Activated CD8-positive, alpha-beta T cell treated with anti-CD3 and anti-CD28 coated beads for 36 hours (primary cell): Measurements from ENCODE around the gene UBE2D2. TPM values are rescaled to one million over a fixed set of nuclear protein-coding genes. Genes with fewer than 3 reads are reported as not detected.
A peak's percentile ranks its signal among the peaks of the same experiment; 100 is the strongest.
"Not testable (repeated sequence)": the region's sequence is repeated elsewhere in the genome, so short reads cannot be mapped to it uniquely, and the experiment has no call there.

ENCODE experiments used
- ATAC-seq: fragments of 200-7000 bp; cut with Tn5 transposase; one replicate; pipeline ENCODE4 v1.10.0; 2021; ENCODE audit warnings: mild to moderate bottlenecking, moderate library complexity
- CTCF ChIA-PET: fragments of 350-600 bp; sonication (Branson Sonifier 250); formaldehyde crosslinking; loops from one replicate; lab custom pipeline; 2021; ENCODE audit warnings: antibody characterized with exemption; lab: Charles Lee
- POLR2A ChIA-PET: fragments of 350-600 bp; sonication (Branson Sonifier 250); formaldehyde crosslinking; loops from one replicate; lab custom pipeline; 2021; ENCODE audit warnings: antibody characterized with exemption; lab: Charles Lee
- DNase-seq: peaks from one replicate; pipeline ENCODE4 v3.0.0-alpha.2; 2020
- H3K27ac Mint-ChIP-seq: one replicate; pipeline ENCODE4 v1.8.0; 2021; ENCODE audit warnings: mild to moderate bottlenecking, mixed read lengths
- H3K27me3 Mint-ChIP-seq: one replicate; pipeline ENCODE4 v1.8.0; 2021; ENCODE audit warnings: mixed read lengths
- H3K36me3 Mint-ChIP-seq: one replicate; pipeline ENCODE4 v1.8.0; 2021; ENCODE audit warnings: low read depth, mixed read lengths
- H3K4me1 Mint-ChIP-seq: one replicate; pipeline ENCODE4 v1.8.0; 2021; ENCODE audit warnings: low read depth, mixed read lengths
- H3K4me3 Mint-ChIP-seq: one replicate; pipeline ENCODE4 v1.8.0; 2021; ENCODE audit warnings: mild to moderate bottlenecking, moderate library complexity, mixed read lengths
- H3K9me3 Mint-ChIP-seq: one replicate; pipeline ENCODE4 v1.8.0; 2021; ENCODE audit warnings: mixed read lengths
- intact Hi-C: fragments of 100-400 bp; cut with micrococcal nuclease; formaldehyde crosslinking; loops from one replicate; pipeline ENCODE4 v1.10.0; 2022
- total RNA-seq, 2 experiments: library from RNA; stranded (reverse); gene quantifications; one replicate each; pipeline ENCODE4 v1.2.3, GENCODE V29; 2021
- TF ChIP-seq, protein P1 (sequence below): fragments of 200-600 bp; IDR thresholded peaks from one replicate; pipeline ENCODE4 v1.8.0; 2022; ENCODE audit warnings: antibody characterized with exemption, mild to moderate bottlenecking

Gene UBE2D2
- total RNA-seq, 2 experiments from 2014 or later = 239 to 253 TPM

DNA sequence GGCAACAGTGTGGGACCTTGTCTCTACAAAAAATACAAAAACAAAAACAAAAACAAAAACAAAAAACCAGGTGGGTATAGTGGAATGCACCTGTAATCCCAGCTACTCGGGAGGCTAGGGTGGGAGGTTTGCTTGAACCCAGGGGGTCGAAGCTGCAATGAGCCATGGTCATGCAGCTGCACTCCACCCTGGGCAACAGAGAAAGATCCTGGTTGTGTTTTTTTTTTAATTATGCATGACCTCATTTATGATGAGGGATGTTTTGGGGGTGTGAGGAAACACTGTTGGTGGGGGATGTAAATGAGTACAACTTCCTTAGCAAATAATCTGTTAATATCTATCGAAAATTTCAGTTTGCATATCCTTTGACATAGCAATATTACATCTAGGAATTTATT, 29.4 kb upstream of the UBE2D2 start:
- TF ChIP-seq, protein P1, sequence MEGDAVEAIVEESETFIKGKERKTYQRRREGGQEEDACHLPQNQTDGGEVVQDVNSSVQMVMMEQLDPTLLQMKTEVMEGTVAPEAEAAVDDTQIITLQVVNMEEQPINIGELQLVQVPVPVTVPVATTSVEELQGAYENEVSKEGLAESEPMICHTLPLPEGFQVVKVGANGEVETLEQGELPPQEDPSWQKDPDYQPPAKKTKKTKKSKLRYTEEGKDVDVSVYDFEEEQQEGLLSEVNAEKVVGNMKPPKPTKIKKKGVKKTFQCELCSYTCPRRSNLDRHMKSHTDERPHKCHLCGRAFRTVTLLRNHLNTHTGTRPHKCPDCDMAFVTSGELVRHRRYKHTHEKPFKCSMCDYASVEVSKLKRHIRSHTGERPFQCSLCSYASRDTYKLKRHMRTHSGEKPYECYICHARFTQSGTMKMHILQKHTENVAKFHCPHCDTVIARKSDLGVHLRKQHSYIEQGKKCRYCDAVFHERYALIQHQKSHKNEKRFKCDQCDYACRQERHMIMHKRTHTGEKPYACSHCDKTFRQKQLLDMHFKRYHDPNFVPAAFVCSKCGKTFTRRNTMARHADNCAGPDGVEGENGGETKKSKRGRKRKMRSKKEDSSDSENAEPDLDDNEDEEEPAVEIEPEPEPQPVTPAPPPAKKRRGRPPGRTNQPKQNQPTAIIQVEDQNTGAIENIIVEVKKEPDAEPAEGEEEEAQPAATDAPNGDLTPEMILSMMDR = no peak
- intact Hi-C loops = no loop called here
- no peak overlapping the region for H3K27ac Mint-ChIP-seq
- H3K9me3 Mint-ChIP-seq = peaks cover 1% of the 10 kb centered on the region
- no peak for DNase-seq
- no peaks in the 10 kb centered on the region for H3K4me1 Mint-ChIP-seq
- ATAC-seq = no peak
- no peak overlapping the region for H3K4me3 Mint-ChIP-seq
- POLR2A ChIA-PET = no interaction called here
- no peaks in the 10 kb centered on the region for H3K36me3 Mint-ChIP-seq
- H3K27me3 Mint-ChIP-seq = no peaks in the 10 kb centered on the region
- CTCF ChIA-PET = no interaction called here

DNA sequence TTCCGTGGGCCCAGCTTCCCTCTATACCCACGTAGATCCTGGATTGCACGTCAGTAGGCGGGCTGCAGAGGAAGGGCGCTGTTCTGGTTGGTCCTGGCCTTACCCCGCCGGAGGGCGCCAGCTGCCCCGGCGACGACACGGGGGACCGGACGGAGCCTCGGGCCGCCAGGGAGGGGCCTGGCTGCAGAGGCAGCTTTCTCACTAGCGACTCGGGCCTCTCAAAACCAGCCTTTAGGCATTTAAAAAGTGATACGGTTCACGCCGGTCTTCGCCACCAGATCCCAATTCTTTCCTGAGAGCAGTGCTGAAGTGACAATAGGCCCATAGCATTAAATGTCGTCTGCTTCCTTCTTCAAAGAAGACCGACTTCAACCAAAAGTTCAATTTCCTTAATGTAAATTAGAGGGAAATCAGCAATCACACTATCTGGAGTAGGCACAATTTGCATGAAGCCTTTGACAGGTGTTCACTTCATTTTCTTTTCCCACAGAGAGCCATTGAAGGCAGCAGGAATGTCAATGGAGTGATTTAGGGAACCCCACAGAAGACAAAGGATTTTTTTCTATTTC, 17.6 kb upstream of the UBE2D2 start:
- H3K9me3 Mint-ChIP-seq = no peaks in the 10 kb centered on the region
- ChIA-PET POLR2A (interaction anchor here (0.9 to 1.3 kb wide), 2 partner anchors 18 to 67 kb away, joined by 3 to 9 read pairs; partner anchors contain the start of gene UBE2D2), CTCF (interaction anchor here (0.9 to 1.7 kb wide), 6 partner anchors 9 to 115 kb away, joined by 3 to 5 read pairs (median 4); no protein-coding TSS in a partner anchor)
- no peaks in the 10 kb centered on the region for H3K36me3 Mint-ChIP-seq
- peak; percentile 98 for ATAC-seq
- H3K4me3 Mint-ChIP-seq = peak overlapping the region; percentile 12
- no peak overlapping the region for H3K27ac Mint-ChIP-seq
- no peaks in the 10 kb centered on the region for H3K27me3 Mint-ChIP-seq
- peak; percentile 71 for DNase-seq
- TF ChIP-seq, protein P1 = peak; percentile 15
- intact Hi-C loops = no loop called here
- H3K4me1 Mint-ChIP-seq = peaks cover 9% of the 10 kb centered on the region

DNA sequence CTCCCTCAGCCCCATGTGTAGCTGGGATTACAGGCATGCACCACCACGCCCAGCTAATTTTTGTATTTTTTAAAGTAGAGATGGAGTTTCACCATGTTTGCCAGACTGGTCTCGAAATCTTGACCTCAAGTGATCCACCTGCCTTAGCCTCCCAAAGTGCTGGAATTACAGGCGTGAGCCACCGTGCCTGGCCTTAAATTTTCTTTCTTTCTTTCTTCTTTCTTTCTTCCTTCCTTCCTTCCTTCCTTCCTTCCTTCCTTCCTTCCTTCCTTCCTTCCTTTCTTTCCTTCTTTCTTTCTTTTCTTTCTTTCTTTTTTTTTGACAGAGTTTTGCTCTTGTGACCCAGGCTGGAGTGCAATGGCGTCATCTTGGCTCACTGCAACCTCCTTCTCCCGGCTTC, 14.5 kb upstream of the UBE2D2 start:
- CTCF ChIA-PET, intact Hi-C loops, H3K36me3 Mint-ChIP-seq, H3K4me3 Mint-ChIP-seq, H3K27me3 Mint-ChIP-seq, H3K4me1 Mint-ChIP-seq, ATAC-seq, DNase-seq, H3K9me3 Mint-ChIP-seq, H3K27ac Mint-ChIP-seq: not testable (repeated sequence)
- POLR2A ChIA-PET = interaction anchor here (0.6 kb wide), 1 partner anchor 64 kb away, joined by 4 read pairs; no protein-coding TSS in a partner anchor

DNA sequence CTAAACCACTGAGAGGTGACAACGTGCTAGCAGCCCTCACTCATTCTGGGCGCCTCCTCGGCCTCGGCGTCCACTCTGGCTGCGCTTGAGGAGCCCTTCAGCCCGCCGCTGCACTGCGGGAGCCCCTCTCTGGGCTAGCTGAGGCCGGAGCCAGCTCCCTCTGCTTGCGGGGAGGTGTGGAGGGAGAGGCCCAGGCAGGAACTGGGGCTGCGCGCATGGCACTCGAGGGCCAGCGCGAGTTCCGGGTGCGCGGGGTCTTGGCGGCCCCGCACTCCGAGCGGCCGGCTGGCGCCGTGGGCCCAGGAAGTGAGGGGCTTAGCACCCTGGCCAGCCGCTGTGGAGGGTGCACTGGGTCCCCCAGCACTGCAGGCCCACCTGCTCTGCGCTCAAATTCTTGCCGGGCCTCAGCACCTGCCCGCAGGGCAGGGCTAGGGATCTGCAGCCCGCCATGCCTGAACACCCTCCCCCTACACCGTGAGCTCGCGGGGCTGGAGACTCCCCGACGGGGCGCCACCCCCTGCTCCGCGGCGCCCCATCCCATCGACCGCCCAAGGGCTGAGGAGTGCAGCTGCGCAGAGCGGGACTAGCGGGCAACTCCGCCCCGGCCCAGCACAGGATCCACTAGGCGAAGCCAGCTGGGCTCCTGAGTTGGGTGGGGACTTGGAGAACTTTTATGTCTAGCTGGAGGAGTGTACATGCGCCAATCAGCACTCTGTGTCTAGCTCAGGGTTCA, 11.8 kb upstream of the UBE2D2 start:
- ATAC-seq (no peak), DNase-seq (no peak)
- Mint-ChIP-seq H3K4me3 (no peak overlapping the region), H3K27me3 (no peaks in the 10 kb centered on the region), H3K36me3 (no peaks in the 10 kb centered on the region), H3K9me3 (no peaks in the 10 kb centered on the region), H3K4me1 (peaks cover 3% of the 10 kb centered on the region), H3K27ac (no peak overlapping the region)
- TF ChIP-seq, protein P1 = no peak
- ChIA-PET POLR2A (interaction anchor here (1.7 kb wide), 1 partner anchor 10 kb away, joined by 3 read pairs; no protein-coding TSS in a partner anchor), CTCF (interaction anchor here (0.8 to 1.3 kb wide), 3 partner anchors 36 to 126 kb away, joined by 3 to 4 read pairs (median 4); no protein-coding TSS in a partner anchor)
- intact Hi-C loops = no loop called here

DNA sequence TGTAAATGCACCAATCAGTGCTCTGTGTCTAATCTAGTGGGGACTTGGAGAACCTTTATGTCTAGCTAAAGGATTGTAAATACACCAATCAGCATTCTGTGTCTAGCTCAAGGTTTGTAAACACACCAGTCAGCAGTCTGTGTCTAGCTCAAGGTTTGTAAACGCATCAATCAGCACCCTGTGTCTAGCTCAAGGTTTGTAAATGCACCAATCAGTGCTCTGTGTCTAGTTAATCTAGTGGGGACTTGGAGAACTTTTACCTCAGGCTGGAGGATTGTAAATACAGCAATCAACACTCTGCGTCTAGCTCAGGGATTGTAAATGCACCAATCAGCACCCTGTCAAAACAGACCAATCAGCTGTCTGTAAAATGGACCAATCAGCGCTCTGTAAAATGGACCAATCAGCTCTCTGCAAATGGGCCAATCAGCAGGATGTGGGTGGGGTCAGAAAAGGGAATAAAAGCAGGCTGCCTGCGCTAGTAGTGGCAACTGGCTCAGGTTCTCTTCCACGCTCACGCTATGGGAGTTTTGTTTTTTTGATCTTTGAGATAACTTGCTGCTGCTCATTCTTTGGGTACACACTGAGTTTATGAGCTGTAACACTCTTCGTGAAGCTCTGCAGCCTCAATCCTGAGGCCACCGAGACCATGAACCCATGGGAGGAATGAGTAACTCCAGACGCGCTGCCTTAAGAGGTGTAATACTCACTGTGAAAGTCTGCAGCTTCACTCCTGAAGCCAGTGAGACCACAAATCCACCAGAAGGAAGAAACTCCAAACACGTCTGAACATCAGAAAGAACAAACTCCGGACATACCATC, 10.9 kb upstream of the UBE2D2 start:
- H3K9me3 Mint-ChIP-seq, H3K27ac Mint-ChIP-seq, intact Hi-C loops, H3K4me1 Mint-ChIP-seq, H3K27me3 Mint-ChIP-seq, H3K36me3 Mint-ChIP-seq, H3K4me3 Mint-ChIP-seq: not testable (repeated sequence)
- CTCF ChIA-PET = interaction anchor here (0.8 to 1.8 kb wide), 5 partner anchors 15 to 128 kb away, joined by 3 to 5 read pairs (median 4); no protein-coding TSS in a partner anchor
- POLR2A ChIA-PET = interaction anchor here (0.9 to 1.7 kb wide), 2 partner anchors 9 to 15 kb away, joined by 3 read pairs; no protein-coding TSS in a partner anchor
- DNase-seq (peak; percentile 29), ATAC-seq (peak; percentile 13)
